ENCODE results near the gene MAGEA3.
"Not testable (repeated sequence)": the region's sequence is repeated elsewhere in the genome, so short reads cannot be mapped to it uniquely, and the experiment has no call there.

MAGEA3 gene

DNA sequence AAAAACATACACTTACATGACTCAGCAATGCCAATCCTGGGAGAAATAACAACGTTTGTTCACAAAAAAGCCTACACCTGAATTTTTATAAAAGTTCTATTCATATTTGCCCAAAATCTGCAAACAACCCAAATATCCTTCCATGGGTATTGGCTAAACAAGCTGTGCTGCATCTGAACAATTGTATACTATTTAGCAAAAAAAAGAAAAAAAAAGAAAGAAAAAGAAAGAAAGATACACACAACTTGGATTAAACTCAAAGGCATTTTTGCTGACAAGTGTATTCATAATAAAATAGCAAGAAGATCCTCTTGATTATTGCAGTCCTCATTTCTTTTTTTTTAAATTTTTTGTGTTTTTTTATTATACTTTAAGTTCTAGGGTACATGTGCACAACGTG, 24.5 kb upstream of the MAGEA3 start:
- no peak overlapping the region for H3K27ac ChIP-seq
- TF ChIP-seq ZFX (IDR thresholded peaks at IDR 0.05) = no peak
- TF ChIP-seq, protein P1, sequence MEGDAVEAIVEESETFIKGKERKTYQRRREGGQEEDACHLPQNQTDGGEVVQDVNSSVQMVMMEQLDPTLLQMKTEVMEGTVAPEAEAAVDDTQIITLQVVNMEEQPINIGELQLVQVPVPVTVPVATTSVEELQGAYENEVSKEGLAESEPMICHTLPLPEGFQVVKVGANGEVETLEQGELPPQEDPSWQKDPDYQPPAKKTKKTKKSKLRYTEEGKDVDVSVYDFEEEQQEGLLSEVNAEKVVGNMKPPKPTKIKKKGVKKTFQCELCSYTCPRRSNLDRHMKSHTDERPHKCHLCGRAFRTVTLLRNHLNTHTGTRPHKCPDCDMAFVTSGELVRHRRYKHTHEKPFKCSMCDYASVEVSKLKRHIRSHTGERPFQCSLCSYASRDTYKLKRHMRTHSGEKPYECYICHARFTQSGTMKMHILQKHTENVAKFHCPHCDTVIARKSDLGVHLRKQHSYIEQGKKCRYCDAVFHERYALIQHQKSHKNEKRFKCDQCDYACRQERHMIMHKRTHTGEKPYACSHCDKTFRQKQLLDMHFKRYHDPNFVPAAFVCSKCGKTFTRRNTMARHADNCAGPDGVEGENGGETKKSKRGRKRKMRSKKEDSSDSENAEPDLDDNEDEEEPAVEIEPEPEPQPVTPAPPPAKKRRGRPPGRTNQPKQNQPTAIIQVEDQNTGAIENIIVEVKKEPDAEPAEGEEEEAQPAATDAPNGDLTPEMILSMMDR (conservative IDR thresholded peaks at IDR 0.05) = no peak

DNA sequence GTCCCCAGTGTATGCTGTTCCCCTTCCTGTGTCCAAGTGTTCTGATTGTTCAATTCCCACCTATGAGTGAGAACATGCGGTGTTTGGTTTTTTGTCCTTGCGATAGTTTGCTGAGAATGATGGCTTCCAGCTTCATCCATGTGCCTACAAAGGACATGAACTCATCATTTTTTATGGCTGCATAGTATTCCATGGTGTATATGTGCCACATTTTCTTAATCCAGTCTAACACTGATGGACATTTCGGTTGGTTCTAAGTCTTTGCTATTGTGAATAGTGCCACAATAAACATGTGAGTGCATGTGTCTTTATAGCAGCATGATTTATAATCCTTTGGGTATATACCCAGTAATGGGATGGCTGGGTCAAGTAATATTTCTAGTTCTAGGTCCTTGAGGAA, 23.9 kb upstream of the MAGEA3 start:
- H3K27ac ChIP-seq = not testable (repeated sequence)

DNA sequence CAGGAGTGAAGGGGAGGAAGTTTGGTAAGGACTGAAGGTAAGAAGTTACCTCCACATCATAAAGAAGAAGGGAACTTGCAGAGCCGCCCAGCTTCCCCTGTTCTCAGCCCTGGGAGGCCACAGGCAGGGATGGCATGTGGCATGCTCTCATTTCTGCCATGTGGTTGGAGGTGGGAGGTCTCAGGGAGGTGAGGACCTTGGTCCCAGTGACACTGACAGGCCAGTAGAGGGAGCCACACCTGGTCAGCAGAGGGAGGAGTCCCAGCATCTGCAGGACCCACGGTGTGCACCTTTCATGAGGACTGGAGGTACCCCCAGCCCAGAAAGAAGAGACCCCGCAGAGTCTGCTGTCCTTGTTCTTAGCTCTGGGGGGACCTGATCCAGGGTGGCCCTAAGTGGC, 17.6 kb upstream of the MAGEA3 start:
- not testable (repeated sequence) for H3K27ac ChIP-seq

DNA sequence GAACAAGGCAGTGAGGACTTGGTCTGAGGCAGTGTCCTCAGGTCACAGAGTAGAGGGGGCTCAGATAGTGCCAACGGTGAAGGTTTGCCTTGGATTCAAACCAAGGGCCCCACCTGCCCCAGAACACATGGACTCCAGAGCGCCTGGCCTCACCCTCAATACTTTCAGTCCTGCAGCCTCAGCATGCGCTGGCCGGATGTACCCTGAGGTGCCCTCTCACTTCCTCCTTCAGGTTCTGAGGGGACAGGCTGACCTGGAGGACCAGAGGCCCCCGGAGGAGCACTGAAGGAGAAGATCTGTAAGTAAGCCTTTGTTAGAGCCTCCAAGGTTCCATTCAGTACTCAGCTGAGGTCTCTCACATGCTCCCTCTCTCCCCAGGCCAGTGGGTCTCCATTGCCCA, 1.8 kb downstream of the MAGEA3 start:
- H3K27ac ChIP-seq = not testable (repeated sequence)

DNA sequence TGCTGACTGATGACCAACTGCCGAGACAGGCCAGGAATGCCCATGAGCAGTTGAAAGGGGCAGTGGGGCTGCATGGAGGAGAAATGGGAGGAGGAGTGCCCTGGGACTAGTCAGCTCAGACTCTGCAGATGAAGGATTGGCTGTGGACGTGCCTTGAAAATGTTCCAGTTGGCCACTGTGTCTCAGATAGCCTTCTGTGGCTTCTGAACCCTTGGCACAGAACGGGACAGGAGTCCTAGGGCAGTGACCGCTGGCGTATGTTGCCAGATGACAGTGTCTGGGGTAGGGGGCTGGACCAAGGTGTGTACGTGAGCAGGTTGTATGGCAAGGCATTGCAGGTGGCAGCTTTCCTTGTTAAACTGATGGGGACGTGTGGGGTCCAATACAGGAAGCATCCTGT, 7.9 kb downstream of the MAGEA3 start:
- H3K27ac ChIP-seq = not testable (repeated sequence)

DNA sequence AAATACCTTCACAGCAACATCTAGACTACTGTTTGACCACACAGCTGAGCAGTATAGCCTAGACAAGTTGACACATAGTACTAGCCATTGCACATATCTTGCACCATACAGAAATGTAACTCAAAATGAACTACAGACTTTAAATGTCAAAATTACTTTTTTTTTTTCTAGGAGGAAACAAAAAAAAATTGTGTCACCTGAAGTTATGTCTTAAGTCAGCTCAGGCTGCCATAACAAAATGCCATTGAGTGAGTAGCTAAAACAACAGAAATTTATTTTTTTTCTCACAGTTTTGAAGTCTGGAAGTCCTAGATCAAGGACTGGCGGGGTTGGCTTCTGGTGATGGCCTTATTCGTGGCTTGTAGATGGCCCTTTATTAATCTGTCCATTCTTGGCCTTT, 10.6 kb downstream of the MAGEA3 start, which contains the start of gene CSAG2:
Gene CSAG2 (minus strand): TSS at position 101 of the 400 bp plus-strand sequence. CDS start 161 bp downstream, outside the sequence.
- not testable (repeated sequence) for H3K27ac ChIP-seq

DNA sequence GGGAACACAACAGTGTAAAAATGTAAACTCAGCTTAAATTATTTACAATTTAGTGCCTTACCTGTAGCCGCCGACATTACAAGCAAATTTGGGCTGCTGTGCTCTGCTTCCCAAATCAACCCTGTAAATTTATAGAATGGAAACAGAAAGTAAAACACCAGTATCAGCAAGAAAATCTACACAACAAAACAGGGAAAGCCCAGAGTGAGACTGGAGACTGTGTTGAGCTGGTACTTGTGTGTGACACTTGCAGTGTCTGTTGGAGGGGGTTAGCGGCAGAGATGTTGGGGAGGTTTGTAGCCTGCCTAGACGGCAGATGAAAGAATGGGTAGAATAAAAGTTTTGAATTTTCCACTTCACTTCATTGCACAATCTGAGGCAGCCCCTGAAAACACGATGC, 14.6 kb downstream of the MAGEA3 start:
- not testable (repeated sequence) for H3K27ac ChIP-seq

DNA sequence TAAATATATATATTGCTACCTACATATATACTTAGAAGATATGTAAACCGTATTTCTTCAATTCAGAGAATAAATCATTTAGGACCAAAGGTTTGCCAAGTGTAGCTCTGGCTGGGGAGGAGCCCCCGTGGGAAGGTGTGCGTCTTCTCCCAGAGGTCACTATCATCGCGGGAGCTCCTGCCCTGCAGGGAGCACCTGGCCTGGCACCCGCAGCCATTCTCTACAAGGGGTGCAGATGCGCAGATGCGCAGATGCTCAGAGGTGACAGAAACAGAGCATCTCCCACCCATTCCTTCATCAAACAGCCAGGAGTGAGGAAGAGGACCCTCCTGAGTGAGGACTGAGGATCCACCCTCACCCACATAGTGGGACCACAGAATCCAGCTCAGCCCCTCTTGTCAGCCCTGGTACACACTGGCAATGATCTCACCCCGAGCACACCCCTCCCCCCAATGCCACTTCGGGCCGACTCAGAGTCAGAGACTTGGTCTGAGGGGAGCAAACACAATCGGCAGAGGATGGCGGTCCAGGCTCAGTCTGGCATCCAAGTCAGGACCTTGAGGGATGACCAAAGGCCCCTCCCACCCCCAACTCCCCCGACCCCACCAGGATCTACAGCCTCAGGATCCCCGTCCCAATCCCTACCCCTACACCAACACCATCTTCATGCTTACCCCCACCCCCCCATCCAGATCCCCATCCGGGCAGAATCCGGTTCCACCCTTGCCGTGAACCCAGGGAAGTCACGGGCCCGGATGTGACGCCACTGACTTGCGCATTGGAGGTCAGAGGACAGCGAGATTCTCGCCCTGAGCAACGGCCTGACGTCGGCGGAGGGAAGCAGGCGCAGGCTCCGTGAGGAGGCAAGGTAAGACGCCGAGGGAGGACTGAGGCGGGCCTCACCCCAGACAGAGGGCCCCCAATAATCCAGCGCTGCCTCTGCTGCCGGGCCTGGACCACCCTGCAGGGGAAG, 15.5 kb downstream of the MAGEA3 start, which contains the start of gene MAGEA2B:
Gene MAGEA2B (plus strand): TSS at position 814 of the 973 bp plus-strand sequence. CDS start 2,479 bp downstream, outside the sequence.
- H3K27ac ChIP-seq = not testable (repeated sequence)

DNA sequence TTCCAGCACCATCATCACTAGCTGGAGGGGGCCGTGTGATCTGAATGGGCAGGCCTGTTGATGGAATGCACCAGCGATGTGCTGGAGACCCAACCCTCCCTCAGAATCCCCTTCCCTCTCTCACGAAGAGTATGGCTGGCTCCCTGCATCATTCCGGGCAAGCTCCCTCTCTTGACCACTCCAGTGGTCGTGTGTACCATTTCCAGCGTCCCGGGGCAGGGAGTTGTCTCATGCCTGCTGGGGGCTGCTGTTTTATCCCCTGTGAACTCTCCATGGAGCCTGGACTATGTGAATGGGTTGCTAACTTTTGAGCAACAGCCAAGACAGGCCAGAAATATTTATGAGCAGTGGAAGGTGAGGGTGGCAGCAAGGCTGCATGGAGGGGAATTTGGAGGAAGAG, 26.8 kb downstream of the MAGEA3 start:
- no peak for TF ChIP-seq ZFX (IDR thresholded peaks at IDR 0.05)
- TF ChIP-seq, protein P1 (conservative IDR thresholded peaks at IDR 0.05) = no peak
- no peak overlapping the region for H3K27ac ChIP-seq

DNA sequence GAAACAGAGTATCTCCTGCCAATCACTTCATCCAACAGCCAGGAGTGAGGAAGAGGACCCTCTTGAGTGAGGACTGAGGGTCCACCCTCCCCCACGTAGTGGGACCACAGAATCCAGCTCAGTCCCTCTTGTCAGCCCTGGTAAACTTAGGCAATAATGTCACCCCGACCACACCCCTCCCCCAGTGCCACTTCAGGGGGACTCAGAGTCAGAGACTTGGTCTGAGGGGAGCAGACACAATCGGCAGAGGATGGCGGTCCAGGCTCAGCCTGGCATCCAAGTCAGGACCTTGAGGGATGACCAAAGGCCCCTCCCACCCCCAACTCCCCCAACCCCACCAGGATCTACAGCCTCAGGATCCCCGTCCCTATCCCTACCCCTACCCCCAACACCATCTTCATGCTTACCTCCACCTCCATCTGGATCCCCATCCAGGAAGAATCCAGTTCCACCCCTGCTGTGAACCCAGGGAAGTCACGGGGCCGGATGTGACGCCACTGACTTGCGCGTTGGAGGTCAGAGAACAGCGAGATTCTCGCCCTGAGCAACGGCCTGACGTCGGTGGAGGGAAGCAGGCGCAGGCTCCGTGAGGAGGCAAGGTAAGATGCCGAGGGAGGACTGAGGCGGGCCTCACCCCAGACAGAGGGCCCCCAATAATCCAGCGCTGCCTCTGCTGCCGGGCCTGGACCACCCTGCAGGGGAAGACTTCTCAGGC, 34.8 kb downstream of the MAGEA3 start, which contains the start of the genes CSAG1 and MAGEA12:
Gene CSAG1 (minus strand): TSS at position 461 of the 715 bp plus-strand sequence. CDS start 1,261 bp downstream, outside the sequence.
Gene MAGEA12 (plus strand): TSS at position 497 of the 715 bp plus-strand sequence. CDS start 2,405 bp downstream, outside the sequence.
- H3K27ac ChIP-seq = peak within 1 kb of the TSS; percentile 82
- TF ChIP-seq, protein P1 (conservative IDR thresholded peaks at IDR 0.05) = no peak
- TF ChIP-seq ZFX (IDR thresholded peaks at IDR 0.05) = no peak

DNA sequence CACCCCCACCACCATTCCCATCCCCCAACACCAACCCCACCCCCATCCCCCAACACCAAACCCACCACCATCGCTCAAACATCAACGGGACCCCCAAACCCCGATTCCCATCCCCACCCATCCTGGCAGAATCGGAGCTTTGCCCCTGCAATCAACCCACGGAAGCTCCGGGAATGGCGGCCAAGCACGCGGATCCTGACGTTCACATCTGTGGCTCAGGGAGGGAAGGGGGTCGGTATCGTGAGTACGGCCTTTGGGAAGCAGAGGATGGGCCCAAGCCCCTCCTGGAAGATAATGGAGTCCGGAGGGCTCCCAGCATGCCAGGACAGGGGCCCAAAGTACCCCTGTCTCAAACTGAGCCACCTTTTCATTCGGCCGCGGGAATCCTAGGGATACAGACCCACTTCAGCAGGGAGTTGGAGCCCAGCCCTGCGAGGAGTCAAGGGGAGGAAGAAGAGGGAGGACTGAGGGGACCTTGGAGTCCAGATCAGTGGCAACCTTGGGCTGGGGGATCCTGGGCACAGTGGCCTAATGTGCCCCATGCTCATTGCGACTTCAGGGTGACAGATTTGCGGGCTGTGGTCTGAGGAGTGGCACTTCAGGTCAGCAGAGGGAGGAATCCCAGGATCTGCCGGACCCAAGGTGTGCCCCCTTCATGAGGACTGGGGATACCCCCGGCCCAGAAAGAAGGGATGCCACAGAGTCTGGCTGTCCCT, 35.7 kb downstream of the MAGEA3 start:
- H3K27ac ChIP-seq = peak overlapping the region; percentile 82

Data from C4-2B (cell line).